Right lung (tissue), 5 donors: Measurements from ENCODE around the gene DSCAML1. TPM values are rescaled to one million over a fixed set of nuclear protein-coding genes. Genes with fewer than 3 reads are reported as not detected.

Experiments
- DNase-seq, 2 donors: peaks; one replicate each; pipeline ENCODE4 v3.0.0-alpha.2; 2013
- polyA plus RNA-seq, 5 donors: library from polyadenylated mRNA; unstranded; fragments of 120-200 nt; gene quantifications; one replicate each; pipeline versions ENCODE4 v1.2.1 to v1.2.3, GENCODE V29; 2013; ENCODE audit warnings: inconsistent platforms in 1 of 5, low replicate concordance in 1 of 5; ENCODE audit not compliant: insufficient read length in 5 of 5, insufficient read depth in 1 of 5

The DSCAML1 gene
- polyA plus RNA-seq, 5 donors = 0.85 to 2.1 (median 1.1) TPM

DNA sequence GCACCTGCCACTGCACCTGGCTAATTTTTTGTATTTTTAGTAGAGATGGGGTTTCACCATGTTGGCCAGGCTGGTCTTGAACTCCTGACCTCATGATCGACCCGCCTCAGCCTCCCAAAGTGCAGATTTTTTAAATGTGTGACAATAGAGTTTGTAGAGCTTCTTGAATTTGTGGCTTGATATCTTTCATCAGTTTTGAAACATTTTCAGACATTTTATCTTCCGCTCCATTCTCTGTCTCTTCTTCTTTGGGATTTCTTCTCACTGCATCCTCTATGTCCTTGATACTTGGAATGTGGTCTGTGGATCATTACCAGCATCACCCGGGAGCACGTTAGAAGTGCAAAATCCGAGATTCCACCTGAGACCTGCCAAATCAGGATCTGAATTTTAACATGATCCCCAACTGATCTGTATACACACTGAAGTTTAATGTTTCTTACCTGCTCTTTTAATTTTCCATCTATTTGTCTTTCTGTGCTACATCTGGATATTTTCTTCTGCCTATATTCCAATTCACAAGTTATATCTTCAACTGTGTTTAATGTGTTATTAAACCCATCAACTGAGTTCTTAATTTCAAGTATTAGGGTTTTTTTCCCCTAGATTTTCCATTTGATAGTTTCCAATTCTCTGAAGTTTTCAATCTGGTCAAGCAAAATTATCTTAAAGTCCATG lies 343.0 kb downstream of the DSCAML1 start:
- no peak for DNase-seq

DNA sequence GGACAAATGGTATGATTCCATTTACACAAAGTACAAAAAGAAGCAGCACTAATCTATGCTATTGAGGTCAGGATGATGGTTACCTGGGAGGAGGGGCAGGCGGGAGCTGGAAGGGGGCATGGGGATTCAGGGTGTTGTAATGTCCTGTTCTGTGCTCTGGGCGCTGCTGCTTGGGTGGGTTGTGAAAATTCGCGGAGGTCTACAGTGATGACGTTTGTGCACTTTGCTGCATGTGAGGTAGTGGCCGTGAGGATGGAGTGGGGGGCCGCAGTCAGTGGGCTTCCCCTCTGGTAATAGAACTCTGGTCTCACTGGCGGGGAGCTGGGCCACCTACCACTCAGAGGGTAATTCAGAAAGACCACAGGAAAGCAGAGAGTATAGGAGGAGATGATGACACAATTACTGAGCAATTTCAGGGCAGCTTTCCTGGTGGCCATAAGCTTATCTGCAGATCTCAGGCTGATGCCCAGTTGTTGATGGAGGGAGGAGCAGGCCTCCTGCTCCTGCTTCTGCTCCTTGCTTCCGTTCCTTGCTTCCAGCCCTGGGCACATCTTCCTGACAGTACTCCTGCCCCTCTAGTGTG lies 347.8 kb downstream of the DSCAML1 start:
- no peak for DNase-seq

DNA sequence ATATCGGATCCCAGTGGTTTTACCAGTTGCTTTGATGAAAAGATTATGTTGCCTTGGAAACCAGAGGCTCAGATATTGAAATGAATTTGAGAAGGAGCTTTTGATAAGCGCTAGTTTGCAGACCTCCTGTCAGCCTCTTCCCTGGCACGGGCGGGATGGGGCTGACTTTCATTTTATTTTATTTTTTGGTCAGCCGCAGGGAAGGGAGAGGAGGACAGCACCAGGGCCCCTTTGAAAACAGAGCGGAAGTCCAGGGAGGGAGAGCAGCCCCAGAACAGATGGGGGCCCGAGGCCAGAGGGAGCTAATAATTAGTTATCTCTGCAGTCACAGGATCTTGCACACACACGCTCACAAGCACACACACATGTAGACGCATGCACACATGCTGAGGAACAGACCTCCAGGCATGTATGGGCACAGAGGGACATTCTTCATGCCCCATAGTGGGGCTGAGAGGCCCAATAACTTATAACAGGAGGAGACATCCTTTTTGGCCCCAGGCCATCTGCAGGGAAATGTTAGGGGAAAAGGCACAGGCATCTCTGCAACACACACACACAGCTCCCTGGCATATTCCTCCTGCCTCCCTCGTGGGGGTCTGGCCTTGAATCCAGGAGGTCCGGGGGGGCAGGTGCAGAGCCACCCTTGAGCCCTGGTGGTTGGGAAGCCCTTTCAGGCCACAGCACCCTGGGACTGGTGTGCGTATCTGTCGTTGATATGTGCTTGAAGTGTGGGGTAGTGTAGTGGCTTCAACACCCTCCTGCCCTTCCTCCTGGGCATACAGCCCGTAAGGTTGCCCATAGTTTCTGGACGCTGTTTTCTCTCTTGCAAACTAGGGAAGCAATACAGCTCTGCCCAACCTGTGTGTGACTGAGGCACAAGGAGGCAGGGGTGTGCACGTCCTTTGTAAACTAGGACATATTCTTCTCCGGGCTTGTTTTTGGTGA lies 352.0 kb downstream of the DSCAML1 start:
- DNase-seq = no peak

DNA sequence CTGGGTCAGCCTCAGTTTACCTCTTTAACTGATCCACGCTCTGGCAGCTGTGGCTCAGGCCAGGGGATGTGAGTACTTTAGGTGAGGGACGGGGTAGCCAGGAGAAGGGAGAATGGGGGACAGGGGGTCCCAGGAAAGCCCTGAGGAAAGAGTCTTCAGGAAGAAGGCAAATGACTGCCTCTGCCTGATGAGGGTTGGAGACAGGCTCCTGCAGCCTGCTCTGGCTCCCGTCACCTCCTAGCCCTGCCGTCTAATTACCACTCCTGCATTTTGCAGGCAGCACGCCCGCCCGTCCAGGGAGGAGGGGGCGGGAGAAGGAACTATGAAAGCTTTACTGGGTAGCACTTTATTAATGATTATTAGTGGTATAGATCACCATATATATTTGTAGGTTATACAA lies 352.8 kb downstream of the DSCAML1 start:
- DNase-seq = no peak

DNA sequence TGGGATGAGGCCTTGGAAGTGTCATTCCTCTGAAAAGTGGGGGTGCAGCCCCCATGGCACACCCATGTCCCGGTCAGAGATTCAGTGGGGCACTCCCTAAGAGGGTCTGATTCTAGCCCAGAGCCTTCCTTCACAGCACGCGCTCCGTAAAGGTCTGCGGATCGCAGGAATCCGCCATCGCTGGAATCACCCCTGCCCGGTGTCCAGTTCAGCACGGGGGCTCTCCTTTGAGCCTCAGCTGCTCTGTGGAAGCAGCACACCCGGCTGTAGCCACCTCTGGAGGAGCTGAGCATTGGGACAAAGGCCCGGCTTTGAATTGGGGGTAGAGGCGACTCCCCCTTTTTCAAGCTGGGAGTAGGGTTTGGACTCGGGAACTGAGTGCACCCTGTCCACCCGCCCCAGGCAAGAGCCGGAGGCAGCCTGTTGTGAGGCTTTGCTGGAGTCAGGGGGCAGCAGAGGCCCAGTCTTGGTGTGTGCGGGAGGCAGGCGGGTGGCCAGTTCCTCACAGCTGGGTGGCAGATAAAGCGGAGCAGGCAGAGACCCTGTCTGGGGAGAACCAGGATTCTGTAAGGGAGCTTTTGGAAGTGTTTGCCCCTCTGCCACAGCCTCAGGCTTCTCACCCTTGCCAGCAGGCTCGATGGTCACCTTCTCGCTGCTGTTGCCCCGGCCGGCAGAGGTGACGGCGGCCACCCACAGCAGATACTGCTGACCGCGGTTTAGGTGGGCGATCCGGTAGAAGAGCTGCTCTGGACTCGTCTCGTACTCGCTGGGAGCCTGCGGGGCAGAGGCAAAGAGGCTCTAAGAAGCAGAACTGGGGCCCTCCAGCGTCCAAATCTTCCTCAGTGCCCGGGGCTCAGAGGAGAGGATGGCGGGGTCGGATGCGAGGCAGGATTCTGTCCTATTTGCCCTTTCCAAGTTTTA lies 353.5 kb downstream of the DSCAML1 start:
- peak; percentile 46 to 67 for DNase-seq

DNA sequence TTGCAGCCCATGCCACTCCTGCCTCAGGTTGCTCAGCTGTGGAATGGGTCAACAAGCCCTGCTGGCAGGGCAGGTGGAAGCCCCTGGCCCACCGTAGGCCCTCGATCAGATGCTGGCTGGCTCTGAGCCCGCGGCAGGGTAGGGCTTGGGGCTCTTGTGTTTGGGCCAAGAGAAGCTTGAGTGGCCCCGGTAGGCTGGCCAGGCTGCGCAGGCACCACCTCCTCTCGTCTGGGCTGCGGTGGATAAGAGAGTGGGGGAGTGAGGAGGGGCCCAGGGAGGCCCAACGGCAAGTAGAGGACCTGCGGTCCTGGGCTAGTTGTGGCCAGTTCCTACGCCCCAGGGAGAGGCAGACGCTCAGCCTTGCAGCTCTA lies 354.2 kb downstream of the DSCAML1 start:
- DNase-seq = no peak

DNA sequence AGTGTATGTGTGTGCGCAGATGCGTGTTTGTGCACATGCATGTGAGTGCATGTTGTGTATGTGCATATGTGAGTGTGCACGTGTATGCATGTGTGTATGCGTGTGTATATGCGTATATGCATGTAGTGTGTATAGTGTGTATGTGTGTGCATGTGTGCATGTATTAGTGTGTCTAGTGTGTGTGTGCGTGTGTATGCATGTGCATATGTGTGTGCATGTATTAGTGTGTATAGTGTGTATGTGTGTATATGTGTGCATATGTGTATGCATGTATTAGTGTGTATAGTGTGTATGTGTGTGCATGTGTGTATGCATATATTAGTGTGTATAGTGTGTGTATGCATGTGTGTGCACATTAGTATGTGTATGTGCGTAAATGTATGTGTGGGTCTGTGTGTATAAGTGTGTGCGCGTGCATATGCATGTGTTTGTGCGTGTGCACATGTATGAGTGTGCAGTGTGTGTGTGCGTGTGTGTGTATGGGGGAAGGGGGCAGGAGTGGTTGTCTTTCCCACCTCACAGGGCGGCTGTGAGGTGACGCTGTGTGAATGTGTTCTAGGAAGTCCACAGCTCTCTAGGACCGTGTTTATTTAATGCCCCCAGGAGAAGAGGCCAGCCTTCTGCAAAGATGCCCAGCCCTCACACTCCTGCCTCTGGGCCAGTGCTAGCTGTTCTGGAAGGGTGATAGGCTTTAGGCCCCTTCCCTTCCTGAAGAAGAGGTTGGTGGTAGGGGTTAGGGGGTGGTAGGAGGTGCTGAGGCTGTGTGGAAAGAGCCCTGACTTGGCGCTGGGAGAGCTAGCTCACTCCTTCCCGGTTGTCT lies 354.8 kb downstream of the DSCAML1 start:
- DNase-seq = no peak

DNA sequence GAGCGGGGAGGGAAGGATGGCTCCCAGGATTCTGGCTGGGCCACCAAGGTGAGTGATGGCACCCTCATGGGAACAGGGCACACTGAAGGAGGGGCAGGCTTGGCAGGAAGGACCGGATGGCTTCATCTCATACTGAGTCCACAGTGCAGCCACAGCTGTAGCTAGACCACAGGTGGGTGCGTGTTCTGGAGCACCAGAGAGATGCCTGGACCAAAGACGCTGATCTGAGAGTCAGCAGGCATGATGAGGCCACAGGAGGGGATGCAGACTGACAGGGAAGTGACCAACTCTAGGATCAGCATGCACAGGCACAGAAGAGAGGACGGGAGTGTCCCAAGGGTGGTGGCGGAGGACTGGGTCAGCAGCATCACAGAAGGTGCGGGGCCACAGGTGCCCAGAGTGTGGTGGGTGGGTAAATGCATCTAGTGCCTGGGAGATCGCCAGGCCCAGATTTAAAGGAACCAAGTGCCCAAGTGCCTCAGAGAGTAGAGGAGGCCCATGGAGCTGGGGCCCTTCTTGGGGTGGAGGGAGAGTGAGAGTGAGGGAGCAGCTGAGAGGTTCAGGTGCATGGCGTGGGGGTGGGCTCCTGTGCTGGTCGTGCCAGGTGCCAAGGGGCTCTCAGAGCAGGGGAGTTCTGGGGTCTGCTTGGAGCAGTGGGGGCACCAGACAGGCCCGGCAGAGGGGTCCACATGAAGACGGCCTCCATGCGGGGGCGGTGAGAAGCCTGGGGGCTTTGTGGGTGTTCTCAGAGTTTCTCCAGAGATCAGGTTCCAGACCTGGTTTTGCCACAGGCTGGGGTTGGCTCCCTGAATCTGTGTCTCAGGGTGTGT lies 355.7 kb downstream of the DSCAML1 start:
- no peak for DNase-seq

DNA sequence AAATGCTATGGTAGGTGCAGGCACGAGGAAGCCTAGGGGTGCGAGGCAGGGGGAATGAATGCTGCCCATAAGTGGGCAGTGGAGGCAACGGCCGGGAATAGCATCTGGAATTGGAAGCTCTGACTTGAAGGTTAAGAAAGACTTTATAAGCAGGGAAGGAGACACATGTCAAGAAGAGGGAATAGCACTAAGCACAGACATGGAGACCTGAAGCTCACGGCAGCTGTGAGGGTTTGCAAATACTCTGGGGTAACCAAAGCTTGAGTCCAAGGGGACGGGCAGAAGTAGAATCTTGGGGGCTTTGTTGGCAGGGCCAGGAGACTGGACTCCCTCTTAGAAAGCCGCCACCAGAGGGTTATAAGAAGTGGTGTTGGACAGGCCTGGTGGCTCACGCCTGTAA lies 356.8 kb downstream of the DSCAML1 start:
- no peak for DNase-seq

DNA sequence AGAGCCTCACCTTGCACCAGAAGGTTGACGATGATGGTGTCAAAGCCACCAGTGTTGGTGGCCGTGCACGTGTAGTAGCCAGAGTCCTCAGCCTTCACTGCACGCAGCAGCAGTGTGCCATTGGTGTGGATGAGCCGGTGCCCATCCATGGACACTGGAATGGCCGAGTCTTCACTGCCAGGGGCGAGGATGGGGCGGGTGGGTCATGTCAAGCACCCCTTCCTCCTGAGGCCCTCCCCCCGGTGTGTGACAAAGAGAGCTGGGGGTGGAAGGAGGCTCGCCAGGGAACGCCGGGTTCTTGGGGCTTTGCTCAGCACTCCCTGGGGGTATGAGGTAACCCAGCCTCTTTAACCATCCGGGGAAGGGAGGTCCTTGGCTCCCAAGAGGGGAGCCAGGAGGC lies 357.8 kb downstream of the DSCAML1 start:
- no peak for DNase-seq

DNA sequence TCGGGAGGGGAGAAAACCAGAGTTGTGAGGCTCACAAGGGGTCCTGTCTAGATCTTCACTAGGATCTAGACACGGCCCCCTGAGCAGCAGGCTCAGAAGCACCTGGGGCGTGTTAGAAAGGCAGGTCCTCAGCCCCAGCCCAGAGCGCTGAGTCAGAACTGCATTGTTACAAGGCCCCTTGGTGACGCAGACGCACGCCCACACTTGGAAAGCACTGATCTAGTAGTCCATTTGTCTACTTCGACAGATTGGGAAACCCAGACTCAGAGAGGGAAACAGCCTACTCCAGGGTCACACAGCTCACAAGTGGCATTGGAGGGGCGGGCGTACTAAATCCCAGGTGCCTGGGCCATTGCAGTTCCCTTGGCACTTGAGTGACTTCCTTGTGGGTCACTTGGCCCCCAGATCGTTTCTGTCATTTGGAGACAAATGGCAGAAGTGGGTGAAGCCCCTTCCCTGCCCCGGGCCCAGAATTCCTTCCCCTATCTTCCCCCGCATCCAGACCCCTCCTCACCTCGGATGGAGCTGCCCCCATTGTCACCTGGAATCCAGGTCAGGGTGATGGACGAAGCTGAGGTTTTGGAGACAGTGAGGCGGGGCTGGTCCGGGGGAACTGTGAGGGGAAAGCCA lies 358.5 kb downstream of the DSCAML1 start:
- no peak for DNase-seq

DNA sequence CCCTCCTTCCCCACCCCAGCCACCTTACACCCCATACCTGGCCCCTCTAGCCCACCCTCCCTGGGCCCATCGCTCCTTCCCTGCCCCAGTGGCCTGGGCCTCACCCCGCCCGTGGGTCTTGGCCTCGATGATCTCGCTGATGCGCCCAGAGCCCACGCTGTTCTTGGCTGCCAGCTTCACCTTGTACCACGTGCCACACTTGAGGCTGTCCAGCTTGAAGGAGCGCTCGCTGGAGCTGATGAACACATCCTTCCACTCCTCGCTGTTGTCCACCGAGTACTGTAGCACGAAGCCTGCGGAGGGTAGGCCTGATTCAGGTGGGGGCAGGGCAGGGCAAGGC lies 359.3 kb downstream of the DSCAML1 start:
- DNase-seq = no peak

DNA sequence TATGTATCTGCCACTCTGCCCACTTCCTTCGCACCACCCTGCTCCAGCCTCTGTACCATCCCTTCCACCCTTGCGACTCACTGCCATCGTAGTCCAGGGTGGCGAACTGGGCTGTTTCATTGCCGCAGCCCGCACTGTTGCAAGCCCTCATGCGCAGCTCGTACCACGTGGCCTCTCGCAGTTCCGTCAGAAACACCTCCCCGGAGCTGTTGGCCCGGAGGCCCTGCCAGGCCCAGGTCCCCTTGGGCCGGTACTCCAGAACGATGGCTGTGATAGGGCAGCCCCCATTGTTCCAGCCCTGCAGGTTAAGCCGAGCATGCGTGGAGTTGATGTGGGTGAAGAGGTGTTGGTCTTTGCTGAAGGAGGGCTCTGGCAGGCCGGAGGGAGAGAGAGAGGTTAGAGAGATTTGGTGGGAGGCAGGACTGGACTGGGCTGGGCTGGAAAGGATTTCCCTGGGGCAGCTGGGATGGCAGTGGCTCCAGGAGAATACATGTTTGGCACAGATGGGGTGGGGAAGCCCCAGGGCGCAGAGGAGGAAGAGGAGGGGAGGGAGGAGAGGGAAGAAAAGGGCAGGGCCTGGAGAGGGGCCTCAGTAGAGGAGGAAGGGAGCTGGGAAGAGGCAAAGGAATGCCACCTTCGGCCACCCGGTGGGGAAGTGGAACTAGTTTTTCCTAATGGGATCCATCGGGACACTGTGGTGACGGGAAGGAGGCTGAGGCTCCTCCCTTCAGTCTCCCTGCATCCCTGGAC lies 359.8 kb downstream of the DSCAML1 start:
- DNase-seq = no peak

DNA sequence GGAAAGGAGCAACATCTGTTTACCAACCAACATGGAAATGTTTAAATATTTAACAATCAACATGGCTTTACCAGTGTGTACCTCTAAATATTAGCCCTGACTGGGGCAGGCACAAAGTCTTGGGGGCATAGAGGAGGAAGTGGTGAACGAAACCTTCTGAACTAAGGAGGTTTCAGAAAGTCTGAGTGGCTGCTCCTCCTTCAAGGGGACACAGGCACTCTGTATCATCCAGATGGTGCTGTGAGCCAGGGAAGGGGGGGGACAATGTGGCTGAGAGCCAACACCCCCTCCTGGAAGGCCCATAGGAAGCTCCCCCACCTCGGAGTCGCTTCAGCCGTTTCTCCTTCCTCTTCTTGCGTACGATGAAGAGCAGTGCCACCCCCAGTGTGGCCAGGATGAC lies 361.7 kb downstream of the DSCAML1 start:
- no peak for DNase-seq

DNA sequence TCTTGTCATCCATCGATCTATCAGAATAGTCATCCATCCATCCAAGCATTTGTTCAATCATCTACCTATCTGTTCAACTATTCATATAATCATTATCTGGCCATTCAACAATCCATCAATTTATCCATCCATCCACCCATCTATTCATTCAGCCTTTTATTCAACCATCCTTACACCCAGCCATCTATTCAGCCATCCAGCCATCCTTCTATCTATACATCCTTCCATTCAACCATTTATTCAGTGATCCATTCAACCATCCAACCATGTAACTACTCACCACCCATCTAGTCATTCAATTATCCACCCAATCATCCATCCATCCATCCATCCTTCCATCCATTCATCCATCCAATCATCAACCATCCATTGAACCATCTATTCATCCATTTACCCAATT lies 362.5 kb downstream of the DSCAML1 start:
- DNase-seq = no peak

DNA sequence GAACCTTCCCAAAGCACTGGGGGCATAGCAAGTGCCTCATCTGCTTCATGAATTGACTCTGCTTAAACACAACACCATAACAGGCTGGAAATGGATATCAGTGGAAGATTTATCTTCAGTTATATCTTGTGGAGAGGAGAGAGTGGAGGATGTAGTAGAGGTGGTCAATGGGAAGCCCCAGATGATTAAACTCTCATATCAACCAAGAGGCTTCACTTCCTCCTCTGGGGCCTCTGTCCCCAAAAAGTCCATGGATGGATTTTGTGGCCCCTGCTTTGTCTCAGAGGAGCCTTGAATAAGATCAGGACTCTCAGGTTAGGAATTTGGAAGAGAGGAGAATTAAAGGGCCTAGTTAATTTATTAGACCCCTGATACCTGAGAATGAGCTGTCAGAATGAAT lies 363.3 kb downstream of the DSCAML1 start:
- no peak for DNase-seq

DNA sequence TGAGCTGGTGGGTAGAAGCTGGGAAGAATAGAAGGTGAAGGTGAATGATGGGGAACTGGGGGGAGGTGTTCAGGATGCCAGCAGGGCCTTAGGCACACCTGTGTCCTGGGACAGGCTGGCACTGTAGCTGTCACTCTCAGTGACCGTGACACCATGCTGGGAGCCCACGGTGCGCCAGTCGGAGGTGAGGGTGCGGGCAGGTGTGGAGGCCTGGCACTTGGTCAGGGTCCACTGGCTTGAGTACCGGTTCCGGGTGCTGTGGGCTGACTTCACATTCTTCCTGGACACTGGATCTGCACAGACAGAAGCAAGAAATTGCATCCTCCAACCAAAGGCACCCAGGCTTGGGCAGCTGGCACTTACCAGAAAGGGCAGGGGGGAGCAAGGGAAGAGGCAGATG lies 365.6 kb downstream of the DSCAML1 start:
- no peak for DNase-seq

DNA sequence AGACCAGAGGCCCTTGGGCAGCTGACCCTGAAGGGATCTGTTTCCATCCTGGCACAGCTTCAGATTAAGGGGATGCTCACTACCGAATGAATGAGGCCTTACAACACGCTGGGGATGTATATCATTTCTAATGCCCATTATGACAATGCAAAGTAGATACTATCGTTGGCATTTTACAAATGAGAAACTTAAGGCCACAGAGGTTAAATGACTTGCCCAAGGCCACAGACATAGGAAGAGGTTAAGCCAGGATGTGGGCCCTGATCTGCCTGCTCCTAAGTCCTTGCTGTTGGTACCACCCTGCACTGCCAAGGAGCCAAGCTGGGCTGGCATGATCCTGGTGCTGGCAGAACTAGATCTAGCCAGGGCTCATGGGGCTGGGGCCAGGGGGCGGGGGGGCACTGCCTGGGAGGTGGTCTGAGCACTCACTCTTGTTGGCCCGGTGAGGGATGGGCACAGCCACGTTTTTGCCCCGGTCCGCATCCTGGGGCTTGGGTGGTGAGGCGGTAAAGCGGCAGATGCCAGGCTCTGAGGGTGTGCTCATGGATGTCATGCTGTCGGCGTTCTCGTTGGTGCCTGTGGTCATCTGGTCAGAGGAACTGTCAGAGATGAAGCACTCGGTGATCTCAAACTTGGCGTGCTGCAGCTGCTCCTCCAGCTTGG lies 366.6 kb downstream of the DSCAML1 start:
- no peak for DNase-seq
